ENCODE measurements around the gene CDH23. TPM values are rescaled to one million over a fixed set of nuclear protein-coding genes. Genes with fewer than 3 reads are reported as not detected.

Gene CDH23
- total RNA-seq, 1 donor from 2014 or later = 4.5 TPM

- intact Hi-C loops (cut with micrococcal nuclease) = no loop called here
- Histone ChIP-seq H3K36me3 (peaks cover 13% of the 10 kb centered on the region), H3K27me3 (ENCODE audit: low read depth) (no peaks in the 10 kb centered on the region), H3K4me3 (no peak overlapping the region), H3K9me3 (replicated peaks) (no peaks in the 10 kb centered on the region), H3K4me1 (no peaks in the 10 kb centered on the region), H3K27ac (replicated peaks) (no peak overlapping the region)
- peak; percentile 49 for DNase-seq
- no peak for TF ChIP-seq CTCF (IDR thresholded peaks at IDR 0.05; ENCODE audit: borderline replicate concordance)
Observed at GRCh38 chr10:71351628-71352319, 44.9 kb upstream of the CDH23 start.

- Histone ChIP-seq H3K4me3 (no peak overlapping the region), H3K27ac (replicated peaks) (no peak overlapping the region), H3K9me3 (replicated peaks) (no peaks in the 10 kb centered on the region), H3K36me3 (peaks cover 15% of the 10 kb centered on the region), H3K4me1 (no peaks in the 10 kb centered on the region), H3K27me3 (ENCODE audit: low read depth) (no peaks in the 10 kb centered on the region)
- no peak for DNase-seq
- intact Hi-C loops (cut with micrococcal nuclease) = no loop called here
- no peak for TF ChIP-seq CTCF (IDR thresholded peaks at IDR 0.05; ENCODE audit: borderline replicate concordance)
Observed at GRCh38 chr10:71353639-71354038, 43.1 kb upstream of the CDH23 start.

GRCh38 chr10:71354776-71355175, 41.9 kb upstream of the CDH23 start:
- no peak for TF ChIP-seq CTCF (IDR thresholded peaks at IDR 0.05; ENCODE audit: borderline replicate concordance)
- Histone ChIP-seq H3K36me3 (peaks cover 15% of the 10 kb centered on the region), H3K9me3 (replicated peaks) (no peaks in the 10 kb centered on the region), H3K27me3 (ENCODE audit: low read depth) (no peaks in the 10 kb centered on the region), H3K27ac (replicated peaks) (no peak overlapping the region), H3K4me3 (no peak overlapping the region), H3K4me1 (no peaks in the 10 kb centered on the region)
- intact Hi-C loops (cut with micrococcal nuclease) = no loop called here
- DNase-seq = no peak

GRCh38 chr10:71355886-71356285, 40.8 kb upstream of the CDH23 start:
- Histone ChIP-seq H3K4me3 (no peak overlapping the region), H3K27ac (replicated peaks) (no peak overlapping the region), H3K27me3 (ENCODE audit: low read depth) (no peaks in the 10 kb centered on the region), H3K9me3 (replicated peaks) (no peaks in the 10 kb centered on the region), H3K36me3 (peaks cover 15% of the 10 kb centered on the region), H3K4me1 (no peaks in the 10 kb centered on the region)
- TF ChIP-seq CTCF (IDR thresholded peaks at IDR 0.05; ENCODE audit: borderline replicate concordance) = no peak
- DNase-seq = no peak
- intact Hi-C loops (cut with micrococcal nuclease) = no loop called here

GRCh38 chr10:71357792-71358265, 38.9 kb upstream of the CDH23 start:
- Histone ChIP-seq H3K27me3 (ENCODE audit: low read depth) (no peaks in the 10 kb centered on the region), H3K36me3 (peaks cover 22% of the 10 kb centered on the region), H3K4me1 (no peaks in the 10 kb centered on the region), H3K9me3 (replicated peaks) (no peaks in the 10 kb centered on the region), H3K4me3 (no peak overlapping the region), H3K27ac (replicated peaks) (no peak overlapping the region)
- intact Hi-C loops (cut with micrococcal nuclease) = no loop called here
- TF ChIP-seq CTCF (IDR thresholded peaks at IDR 0.05; ENCODE audit: borderline replicate concordance) = no peak
- DNase-seq = no peak
